NT2/D1 (cell line): Measurements from ENCODE around the gene MRPL54.

Experiments
- DNase-seq: peaks from one replicate; pipeline ENCODE4 v3.0.0-alpha.2; 2011; ENCODE audit warnings: low read depth, low spot score
- H3K27me3 ChIP-seq: 2 replicates; pipeline ENCODE4 v1.6.0; 2011; ENCODE audit warnings: mild to moderate bottlenecking; ENCODE audit not compliant: insufficient read length, insufficient read depth
- H3K36me3 ChIP-seq: 2 replicates; pipeline ENCODE4 v1.6.1; 2011; ENCODE audit warnings: mild to moderate bottlenecking, low read length, mixed read lengths; ENCODE audit not compliant: insufficient read depth, insufficient read length
- H3K4me1 ChIP-seq: 2 replicates; pipeline ENCODE4 v1.5.1; 2011; ENCODE audit not compliant: insufficient read depth, insufficient read length
- H3K4me3 ChIP-seq: 2 replicates; pipeline ENCODE4 v1.5.1; 2011; ENCODE audit warnings: low read depth; ENCODE audit not compliant: insufficient read length
- H3K9ac ChIP-seq: 2 replicates; pipeline ENCODE4 v1.6.0; 2011; ENCODE audit warnings: low read depth; ENCODE audit not compliant: insufficient read length
- H3K9me3 ChIP-seq: 2 replicates; pipeline ENCODE4 v1.5.1; 2011; ENCODE audit warnings: mild to moderate bottlenecking, low read length; ENCODE audit not compliant: insufficient read depth
- SUZ12 ChIP-seq: IDR thresholded peaks from 2 replicates; pipeline ENCODE4 v1.6.1; 2011; ENCODE audit not compliant: insufficient read length, insufficient read depth; ENCODE audit errors: extremely low read depth
- YY1 ChIP-seq: IDR thresholded peaks from 2 replicates; pipeline ENCODE4 v1.6.1; 2011; ENCODE audit not compliant: insufficient read length, insufficient read depth
- ZNF274 ChIP-seq: IDR thresholded peaks from 2 replicates; pipeline ENCODE4 v1.6.1; 2011; ENCODE audit warnings: mild to moderate bottlenecking, low read depth, low read length

The MRPL54 gene

DNA sequence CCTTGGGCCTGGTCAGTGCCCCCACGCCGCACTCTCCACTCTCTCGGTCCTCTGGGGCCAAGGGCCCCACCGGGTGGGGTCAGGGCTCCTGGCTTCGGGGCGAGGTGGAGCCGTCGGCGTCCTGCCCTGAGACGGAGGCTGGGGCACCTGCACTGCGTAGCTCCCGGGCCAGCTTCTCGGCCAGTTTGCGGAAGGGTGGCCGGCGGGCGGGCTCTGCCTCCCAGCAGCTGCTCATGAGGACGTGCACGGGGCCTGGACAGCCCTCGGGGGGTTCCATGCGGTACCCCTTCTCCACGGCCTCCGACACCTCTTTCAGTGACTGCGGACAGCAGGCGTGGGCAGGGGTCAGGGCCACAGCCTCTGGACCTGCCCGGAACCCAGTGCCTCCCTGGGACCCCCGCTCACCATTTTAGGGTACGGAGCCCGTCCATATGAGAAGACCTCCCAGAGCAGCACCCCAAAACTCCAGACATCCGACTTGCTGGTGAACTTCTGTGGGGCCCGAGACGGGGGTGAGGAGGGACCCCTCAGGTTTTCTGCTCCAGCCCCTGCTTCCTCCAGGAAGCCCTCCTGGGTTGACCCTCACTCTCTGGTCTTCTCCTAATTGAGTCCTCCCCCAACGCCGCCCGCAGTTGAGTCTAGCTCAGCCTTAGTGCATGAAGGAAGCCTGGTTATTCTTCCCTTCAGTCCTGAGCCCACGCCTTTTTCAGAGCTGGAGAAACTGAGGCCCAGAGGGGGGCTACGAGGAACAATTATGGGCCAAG lies 15.8 kb downstream of the MRPL54 start:
- no peak overlapping the region for H3K4me3 ChIP-seq
- H3K4me1 ChIP-seq, result peaks cover 5% of the 10 kb centered on the region
- no peak overlapping the region for H3K9ac ChIP-seq
- H3K27me3 ChIP-seq, result no peaks in the 10 kb centered on the region
- TF ChIP-seq YY1 (no peak), SUZ12 (no peak), ZNF274 (no peak)
- DNase-seq, result no peak
- H3K9me3 ChIP-seq, result no peaks in the 10 kb centered on the region
- H3K36me3 ChIP-seq, result no peaks in the 10 kb centered on the region

DNA sequence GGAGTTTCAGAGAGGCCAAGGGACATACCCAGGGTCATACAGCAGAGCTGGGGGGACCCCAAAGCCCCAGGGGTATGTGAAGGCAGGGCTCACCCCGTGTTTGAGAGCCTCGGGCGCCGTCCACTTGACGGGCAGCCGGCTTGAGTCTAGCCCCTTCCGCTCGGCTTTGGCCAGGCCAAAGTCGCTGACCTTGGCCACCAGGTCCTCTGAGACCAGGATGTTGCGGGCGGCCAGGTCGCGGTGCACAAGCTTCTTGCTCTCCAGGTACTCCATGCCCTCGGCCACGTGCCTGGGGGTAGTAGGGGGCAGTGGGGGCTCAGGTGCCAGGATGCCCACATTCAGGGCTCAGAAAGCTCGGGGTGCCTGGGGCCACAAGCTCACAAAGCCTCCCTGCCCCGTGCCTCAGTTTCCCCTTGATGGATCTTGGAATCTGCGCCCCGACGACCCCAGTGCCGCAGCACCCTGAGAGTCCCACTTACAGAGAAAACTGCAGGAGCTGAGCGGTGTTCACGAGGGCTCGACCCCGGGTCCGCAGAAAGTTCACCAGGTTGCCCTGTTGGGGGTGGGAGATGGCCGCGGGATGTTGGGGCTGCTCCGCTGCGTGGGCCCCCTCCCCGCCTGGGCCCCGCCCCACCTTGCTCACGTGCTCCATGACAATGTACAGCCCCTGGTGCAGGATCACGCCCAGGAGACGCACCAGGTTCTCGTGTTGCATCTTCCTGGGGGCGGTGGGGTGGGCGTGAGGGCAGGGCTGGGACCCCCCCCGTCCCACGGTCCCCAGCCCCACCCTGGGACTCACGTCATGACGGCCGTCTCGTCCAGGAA lies 16.6 kb downstream of the MRPL54 start:
- H3K4me3 ChIP-seq, result no peak overlapping the region
- H3K27me3 ChIP-seq, result no peaks in the 10 kb centered on the region
- TF ChIP-seq YY1 (no peak), SUZ12 (no peak), ZNF274 (no peak)
- no peaks in the 10 kb centered on the region for H3K9me3 ChIP-seq
- no peaks in the 10 kb centered on the region for H3K36me3 ChIP-seq
- peaks cover 5% of the 10 kb centered on the region for H3K4me1 ChIP-seq
- H3K9ac ChIP-seq, result no peak overlapping the region
- no peak for DNase-seq

DNA sequence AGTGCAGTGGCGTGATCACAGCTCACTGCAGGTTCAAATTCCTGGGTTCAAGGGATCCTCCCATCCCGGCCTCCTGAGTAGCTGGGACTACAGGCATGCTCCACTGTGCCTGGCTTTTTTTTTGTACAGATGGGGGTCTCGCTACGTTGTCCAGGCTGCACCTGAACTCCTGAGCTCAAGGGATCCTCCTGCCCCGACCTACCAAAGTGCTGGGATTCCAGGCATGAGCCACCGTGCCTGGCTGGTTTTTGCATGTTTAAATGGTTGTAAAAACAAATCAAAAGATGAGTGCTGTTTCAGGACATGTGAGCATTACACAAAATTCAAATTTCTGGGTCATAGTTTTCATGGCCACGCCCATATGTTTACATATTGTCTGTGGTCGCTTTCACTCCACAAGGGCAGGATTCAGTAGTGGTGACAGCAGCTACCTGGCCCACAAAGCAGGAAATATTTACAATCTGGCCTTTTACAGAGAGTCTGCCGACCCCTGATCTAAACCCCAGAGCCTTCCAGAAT lies 18.4 kb downstream of the MRPL54 start:
- H3K4me1 ChIP-seq, result peaks cover 9% of the 10 kb centered on the region

DNA sequence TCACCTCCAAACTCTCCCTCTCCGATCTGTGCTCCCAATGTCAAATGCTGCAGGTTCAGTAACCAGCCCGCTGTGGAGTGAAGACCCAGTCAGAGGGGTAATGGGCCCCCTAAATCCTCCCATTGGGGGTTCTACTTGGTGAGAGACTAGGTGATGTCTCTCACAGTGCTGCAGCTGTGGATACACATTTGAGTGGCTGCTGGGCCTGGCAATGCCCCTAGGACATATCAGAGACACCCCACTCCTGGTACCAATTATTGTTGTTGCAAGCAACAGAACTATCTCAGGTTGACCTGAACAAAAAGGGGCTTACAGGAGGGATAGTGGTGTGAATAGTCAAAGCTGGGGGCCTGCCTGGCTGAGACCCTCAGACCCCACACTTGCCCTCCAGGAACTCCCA lies 19.1 kb downstream of the MRPL54 start:
- Histone ChIP-seq H3K9me3 (no peaks in the 10 kb centered on the region), H3K27me3 (peaks cover 8% of the 10 kb centered on the region)
- TF ChIP-seq ZNF274 (no peak), SUZ12 (no peak), YY1 (no peak)

More for the DNA sequence above, 18.4 kb downstream of the MRPL54 start:
- Histone ChIP-seq H3K9ac (no peak overlapping the region), H3K36me3 (no peaks in the 10 kb centered on the region), H3K27me3 (peaks cover 6% of the 10 kb centered on the region), H3K4me3 (no peak overlapping the region), H3K9me3 (no peaks in the 10 kb centered on the region)
- no peak for DNase-seq
- TF ChIP-seq ZNF274 (no peak), SUZ12 (no peak), YY1 (no peak)

DNA sequence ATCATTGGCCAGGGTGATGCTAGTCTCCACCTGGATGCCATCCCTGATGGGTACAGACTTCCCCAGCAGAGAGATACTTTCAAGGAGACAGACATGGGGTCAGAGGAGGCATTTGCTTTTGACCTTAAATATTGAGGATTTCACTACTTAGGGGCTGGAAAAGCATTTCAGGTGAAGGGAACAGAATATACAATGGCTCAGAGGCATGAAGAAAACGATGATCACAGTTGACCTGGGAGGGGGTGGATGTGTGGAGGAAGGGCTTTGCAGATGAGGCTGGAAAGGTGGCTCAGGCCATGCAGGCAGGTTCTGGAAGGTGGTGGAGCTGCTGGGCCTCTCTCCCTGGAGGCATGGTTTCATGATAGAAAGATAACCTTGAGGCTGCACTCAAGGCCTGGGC lies 19.8 kb downstream of the MRPL54 start:
- Histone ChIP-seq H3K9me3 (no peaks in the 10 kb centered on the region), H3K4me3 (no peak overlapping the region), H3K36me3 (no peaks in the 10 kb centered on the region), H3K9ac (no peak overlapping the region), H3K4me1 (peaks cover 9% of the 10 kb centered on the region), H3K27me3 (peaks cover 11% of the 10 kb centered on the region)
- DNase-seq, result no peak
- TF ChIP-seq ZNF274, result no peak
- TF ChIP-seq YY1, result no peak
- TF ChIP-seq SUZ12, result no peak

More for the DNA sequence above, 19.1 kb downstream of the MRPL54 start:
- no peak overlapping the region for H3K4me3 ChIP-seq
- H3K4me1 ChIP-seq, result peaks cover 9% of the 10 kb centered on the region
- DNase-seq, result no peak
- no peaks in the 10 kb centered on the region for H3K36me3 ChIP-seq
- no peak overlapping the region for H3K9ac ChIP-seq

DNA sequence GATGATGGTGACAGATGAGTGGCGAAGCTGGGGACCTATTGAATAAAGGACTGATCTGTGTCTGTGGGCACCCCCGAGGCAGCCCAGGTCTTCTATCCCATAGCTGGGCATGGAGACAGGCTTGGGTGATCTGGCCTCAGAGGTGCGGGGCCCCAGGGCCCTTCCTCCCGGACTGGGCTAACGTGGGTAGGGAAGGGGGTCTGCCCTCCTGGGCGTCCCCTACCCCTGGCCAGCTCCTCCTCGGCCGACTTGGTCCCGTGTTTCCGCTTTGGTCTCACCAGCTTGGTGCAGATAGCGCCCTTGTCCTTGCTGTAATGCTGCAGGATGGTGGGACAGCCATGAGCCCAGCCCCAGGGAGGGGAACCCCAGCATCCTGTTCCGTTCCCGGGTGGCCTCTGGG lies 20.4 kb downstream of the MRPL54 start:
- TF ChIP-seq ZNF274 (no peak), YY1 (no peak), SUZ12 (no peak)
- Histone ChIP-seq H3K36me3 (no peaks in the 10 kb centered on the region), H3K4me1 (peaks cover 9% of the 10 kb centered on the region), H3K9ac (no peak overlapping the region), H3K27me3 (peaks cover 11% of the 10 kb centered on the region), H3K9me3 (no peaks in the 10 kb centered on the region), H3K4me3 (no peak overlapping the region)
- no peak for DNase-seq
